Measurements from ENCODE around the gene BCAS3.

Gene BCAS3

GRCh38 chr17:61392679-61393078 is 715.0 kb downstream of the BCAS3 start:
- no peak for DNase-seq

DNA sequence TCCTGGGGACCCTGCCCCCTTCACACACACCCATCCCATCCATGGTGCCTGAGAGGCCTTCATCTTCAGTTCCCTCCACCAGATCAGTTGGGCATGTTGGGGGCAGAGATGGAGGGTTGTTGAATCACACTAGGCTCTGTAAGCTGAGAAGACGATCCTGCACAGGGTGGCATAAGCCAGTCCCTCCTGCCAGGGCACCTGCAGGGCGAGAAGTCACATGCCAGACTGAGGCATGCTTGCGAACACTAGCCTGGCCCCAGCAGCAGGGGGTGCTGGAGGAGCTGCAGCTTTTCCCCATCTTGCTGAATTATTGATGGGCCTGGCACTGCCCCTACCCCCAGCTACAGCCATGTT is 715.9 kb downstream of the BCAS3 start:
- DNase-seq: no peak

DNA sequence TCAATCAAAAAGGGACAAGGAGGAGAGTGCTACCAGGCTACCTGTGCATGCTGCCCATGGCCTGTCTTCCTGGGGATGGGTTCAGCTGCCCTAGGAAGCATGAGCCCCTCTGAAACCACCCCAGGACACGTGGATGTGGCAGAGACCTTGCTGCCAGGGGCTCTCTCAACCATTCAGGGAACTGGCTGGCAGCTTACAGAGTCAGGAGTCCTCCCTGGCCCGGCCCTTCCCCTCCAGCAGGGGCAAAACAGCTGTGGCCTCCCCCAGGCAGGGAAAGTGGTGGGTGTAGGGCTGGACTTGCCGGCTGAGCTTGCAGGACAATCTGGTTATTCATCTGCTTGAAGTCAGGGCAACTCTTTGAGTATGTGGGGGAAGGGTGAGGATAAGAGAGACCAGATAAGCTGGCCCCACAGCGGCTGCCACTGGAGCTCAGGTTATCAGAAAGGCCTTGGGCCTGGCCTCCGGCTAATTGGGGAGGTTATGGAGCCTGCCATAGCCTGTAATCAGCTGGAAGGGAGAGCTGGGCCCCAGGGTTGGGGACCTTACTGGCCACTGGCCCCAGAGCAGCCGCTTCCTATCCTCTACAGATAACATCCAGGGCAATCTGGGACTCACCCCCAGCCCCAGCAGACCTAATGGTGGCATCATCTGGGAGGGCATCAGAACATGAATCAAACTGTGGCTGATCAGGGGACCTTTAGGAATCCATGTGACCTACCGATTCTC is 716.4 kb downstream of the BCAS3 start:
- DNase-seq: no peak

DNA sequence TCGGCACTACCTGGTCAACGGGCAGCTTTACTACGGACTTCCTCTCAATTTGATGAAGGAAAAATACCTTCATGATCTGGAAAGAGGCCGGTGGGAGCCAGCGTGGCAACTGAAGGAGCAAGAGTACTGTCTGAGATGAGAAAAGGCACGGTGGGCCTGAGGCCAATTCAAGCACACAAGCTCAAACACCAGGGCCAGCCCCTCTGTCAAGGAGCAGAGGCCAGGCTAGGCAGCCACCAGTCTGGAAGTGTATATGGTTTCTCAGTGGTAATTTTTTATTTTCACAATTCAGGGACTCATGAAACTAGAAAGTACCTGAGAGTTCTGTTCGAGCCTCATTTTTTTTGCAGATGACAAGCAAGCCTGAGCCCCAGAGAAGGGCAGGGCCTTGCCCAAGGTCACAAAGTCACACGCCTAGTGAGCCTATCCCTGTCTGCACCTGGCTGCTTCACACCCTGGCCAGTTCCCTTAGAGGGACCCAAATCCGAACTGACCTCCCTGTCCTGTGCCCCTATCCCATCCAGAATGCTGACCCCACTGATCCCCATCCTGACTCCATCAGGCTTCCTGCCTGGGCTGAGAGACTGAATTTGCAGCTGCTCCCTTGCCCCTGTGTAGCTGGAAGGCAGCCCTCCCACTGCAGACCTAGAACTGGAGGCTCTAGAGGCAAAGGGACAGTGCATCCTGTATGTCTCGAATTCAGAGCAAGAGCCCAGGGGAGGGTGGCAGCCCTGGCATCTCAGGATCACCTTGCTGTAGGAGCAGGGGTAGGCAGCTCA is 717.2 kb downstream of the BCAS3 start:
- DNase-seq: no peak

DNA sequence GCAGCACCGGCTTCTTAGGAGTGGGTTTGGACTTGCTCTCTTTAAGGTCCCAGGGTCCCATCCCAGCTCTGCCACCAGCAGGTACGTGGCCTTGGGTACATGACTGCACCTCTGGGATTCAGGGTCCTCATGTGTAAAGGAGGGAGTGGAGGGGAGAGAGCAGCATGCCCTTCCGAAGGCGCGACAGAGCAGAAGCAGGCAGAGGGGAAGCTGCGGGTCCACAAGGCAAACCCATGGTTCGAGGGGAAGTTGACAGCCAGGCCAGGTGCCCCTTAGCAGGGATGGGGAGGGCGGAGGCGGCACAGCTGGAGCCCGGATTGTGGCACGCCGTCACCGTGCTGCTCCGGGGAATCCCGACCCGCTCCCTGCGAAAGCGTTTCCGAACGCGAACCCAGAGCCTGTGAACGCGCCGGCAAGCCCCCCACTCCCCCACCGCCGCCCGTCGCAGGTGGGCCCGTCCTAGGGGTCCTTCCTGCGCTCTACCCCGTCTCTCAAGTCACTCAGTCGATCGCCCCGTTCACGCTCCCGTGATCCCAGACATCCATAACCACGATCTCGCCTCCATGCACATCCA is 717.8 kb downstream of the BCAS3 start:
- DNase-seq: no peak

- no peak for DNase-seq
Observed at GRCh38 chr17:61395983-61396585, 718.4 kb downstream of the BCAS3 start.

GRCh38 chr17:61396586-61397085 is 719.0 kb downstream of the BCAS3 start:
- no peak for DNase-seq

DNA sequence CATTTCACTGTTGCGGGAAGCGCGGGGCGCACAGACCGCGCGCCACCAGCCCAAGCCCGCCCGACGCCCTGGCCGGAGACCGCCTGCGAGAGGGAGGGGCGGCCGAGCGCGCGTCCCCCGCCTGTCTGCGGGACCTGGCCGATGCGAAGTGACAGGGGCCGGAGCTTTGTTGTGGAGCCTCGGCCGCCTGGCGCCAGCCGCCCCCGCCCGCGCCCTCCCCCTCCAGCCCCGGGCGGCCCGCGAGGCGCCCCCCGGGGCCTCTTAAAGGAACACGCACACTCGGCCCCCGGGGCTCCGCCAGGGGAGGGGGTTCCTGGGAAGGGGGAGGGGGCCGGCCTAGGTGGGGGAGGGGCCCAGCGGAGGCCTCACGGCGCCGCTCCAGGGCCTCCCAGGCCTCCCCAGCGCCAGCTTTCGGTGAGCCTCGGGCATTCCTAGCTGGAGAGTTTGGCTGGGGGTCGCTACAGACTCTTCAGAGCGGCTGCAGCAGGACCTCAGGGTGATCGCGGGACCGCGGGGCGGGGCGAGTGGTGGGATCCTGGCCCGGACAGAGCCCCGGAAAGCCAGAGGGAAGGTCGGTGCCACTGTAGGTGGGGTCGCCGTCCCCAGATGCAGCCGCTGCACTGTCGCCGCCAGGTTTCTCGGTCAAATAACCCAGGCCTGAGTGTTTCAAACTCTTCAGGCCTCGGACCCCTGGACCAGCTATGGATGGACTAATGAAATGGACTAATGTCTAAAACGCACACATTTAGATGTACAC is 719.6 kb downstream of the BCAS3 start:
- no peak for DNase-seq

DNA sequence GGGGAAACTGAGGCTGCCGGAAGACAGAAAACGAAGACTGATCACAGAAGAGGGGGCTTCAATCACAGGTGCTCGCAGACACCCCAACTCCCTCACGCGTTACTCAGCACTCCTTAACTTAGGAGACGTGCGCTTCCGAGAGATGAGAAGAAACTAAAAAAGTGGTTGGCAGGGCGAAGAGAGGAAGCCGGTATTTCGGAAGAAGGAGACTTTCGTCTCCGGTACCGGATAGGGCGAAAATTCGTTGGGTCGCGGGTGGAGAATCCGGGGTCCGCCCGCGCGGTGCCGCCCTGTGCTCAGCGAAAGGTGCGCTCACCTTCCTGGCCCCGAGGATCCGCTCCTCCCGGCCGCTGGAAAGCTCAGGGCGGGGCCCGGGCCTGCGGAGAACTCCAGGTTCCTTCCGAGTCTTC is 721.1 kb downstream of the BCAS3 start:
- DNase-seq: no peak

GRCh38 chr17:61399131-61400065 is 721.7 kb downstream of the BCAS3 start, which contains the start of gene TBX2:
TBX2 (plus strand) TSS chr17:61399843; CDS start chr17:61400177, 334 bp downstream.
- DNase-seq: no peak

- DNase-seq: no peak
Observed at GRCh38 chr17:61400066-61400716, 722.5 kb downstream of the BCAS3 start.

DNA sequence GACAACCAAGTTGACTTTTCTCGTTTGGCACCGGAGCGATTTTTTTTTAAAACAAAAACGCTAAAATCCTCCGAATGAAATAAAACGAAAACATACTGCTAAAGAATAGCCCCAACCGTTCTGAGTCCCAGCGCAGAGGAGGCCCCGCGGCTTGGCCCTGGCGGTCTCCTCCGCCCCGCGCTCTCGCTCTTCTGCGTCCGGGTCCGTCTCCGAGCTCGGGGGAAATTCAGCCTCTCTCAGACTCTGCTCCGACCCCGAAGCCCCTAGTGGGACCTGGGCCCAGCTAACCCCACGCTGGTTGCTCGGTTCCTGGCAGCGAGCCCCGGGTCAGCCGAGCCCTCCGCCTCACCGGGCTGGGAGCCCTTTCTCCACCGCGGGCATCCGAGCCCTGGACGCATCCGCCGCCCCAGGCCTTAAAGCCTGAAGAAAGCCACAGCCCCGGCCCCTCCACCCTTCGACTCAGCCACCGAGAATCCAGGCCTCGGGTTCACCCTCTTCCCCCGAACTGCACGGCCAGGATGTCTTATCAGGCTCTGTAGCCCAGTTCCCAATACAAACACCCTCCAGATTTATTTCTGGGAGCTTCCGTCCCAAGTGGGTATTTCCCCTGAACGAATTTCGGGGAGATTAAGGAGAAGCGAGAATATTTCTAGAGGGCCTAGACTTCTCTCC is 723.2 kb downstream of the BCAS3 start:
- DNase-seq: no peak

- no peak for DNase-seq
Observed at GRCh38 chr17:61401389-61402072, 723.9 kb downstream of the BCAS3 start.

- DNase-seq: no peak
Observed at GRCh38 chr17:61402073-61402541, 724.5 kb downstream of the BCAS3 start.

- DNase-seq: no peak
Observed at GRCh38 chr17:61402978-61403800, 725.5 kb downstream of the BCAS3 start.

DNA sequence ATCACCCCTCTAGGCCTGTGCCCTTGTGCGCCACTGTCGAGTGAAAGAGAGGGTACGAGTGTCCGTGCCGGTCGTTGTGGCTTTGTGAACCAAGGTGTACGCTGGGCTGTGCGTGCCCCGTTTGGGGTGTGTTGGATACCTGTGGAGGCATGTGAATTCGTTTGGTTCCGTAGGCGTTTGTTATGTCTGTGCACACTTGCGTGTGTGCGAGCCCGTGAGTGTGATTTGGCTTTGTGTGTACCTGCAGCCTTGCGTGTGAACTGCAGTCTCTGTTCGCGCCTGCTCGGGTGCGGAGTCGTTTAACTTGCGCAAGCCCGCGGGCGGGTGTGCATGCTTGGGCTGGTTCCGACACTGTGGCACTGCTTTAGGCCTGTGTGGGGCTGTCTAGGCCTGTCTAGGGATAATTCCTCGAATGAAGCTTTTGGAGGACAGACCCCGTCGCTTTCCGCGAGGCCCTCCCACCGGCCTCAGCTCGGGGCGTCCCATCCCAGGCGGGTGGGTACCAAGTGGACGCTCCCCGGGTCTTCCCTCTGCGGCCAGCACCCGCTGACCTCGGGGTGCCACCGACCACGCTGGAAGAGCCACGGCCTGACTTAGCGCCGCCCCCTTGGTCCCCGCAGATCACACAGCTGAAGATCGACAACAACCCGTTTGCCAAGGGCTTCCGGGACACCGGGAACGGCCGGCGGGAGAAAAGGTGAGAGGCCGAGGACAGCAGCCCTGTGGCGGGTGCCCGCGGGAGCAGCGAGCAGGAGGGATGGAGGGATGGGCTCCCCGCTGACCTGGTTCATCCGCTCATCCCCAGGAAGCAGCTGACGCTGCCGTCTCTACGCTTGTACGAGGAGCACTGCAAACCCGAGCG is 726.4 kb downstream of the BCAS3 start:
- no peak for DNase-seq

DNA sequence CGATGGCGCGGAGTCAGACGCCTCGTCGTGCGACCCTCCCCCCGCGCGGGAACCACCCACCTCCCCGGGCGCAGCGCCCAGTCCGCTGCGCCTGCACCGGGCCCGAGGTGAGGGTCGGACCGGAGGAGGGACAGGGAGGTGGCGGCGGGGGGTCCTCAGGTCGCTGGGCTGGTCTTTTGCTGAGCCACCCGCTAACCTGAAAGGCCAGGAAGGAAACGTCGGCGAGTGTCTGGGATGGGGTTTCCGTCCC is 726.9 kb downstream of the BCAS3 start:
- DNase-seq: no peak
